ENCODE data around the gene SLC25A2.
"Not testable (repeated sequence)": the region's sequence is repeated elsewhere in the genome, so short reads cannot be mapped to it uniquely, and the experiment has no call there.

Gene SLC25A2

GRCh38 chr5:141342773-141343172 lies 38.9 kb upstream of the SLC25A2 start:
- no peak for DNase-seq (ENCODE audit: low spot score)
- Histone ChIP-seq H3K27ac (no peak overlapping the region), H3K4me3 (no peak overlapping the region)
- TF ChIP-seq CTCF (IDR thresholded peaks at IDR 0.05) = no peak

GRCh38 chr5:141340781-141341354 lies 37.0 kb upstream of the SLC25A2 start:
- not testable (repeated sequence) for DNase-seq (ENCODE audit: low spot score); H3K27ac ChIP-seq
- H3K4me3 ChIP-seq = peak overlapping the region; percentile 15

- Histone ChIP-seq H3K27ac (no peak within 1 kb of the TSS), H3K4me3 (peak within 1 kb of the TSS; percentile 60)
- no peak for TF ChIP-seq CTCF (IDR thresholded peaks at IDR 0.05)
- no peak for DNase-seq (ENCODE audit: low spot score)
Observed at GRCh38 chr5:141338538-141339306, 34.9 kb upstream of the SLC25A2 start, which contains the start of gene PCDHGA2. PCDHGA2 (plus strand) TSS chr5:141338760.

- not testable (repeated sequence) for DNase-seq (ENCODE audit: low spot score); H3K27ac ChIP-seq
- peak overlapping the region; percentile 14 for H3K4me3 ChIP-seq
Observed at GRCh38 chr5:141332571-141332970, 28.7 kb upstream of the SLC25A2 start.

GRCh38 chr5:141330299-141331080 lies 26.6 kb upstream of the SLC25A2 start, which contains the start of gene PCDHGA1:
PCDHGA1 (plus strand) TSS chr5:141330514.
- TF ChIP-seq CTCF (IDR thresholded peaks at IDR 0.05) = no peak
- Histone ChIP-seq H3K27ac (no peak within 1 kb of the TSS), H3K4me3 (peak within 1 kb of the TSS; percentile 11)
- no peak for DNase-seq (ENCODE audit: low spot score)

- TF ChIP-seq CTCF (IDR thresholded peaks at IDR 0.05) = no peak
- Histone ChIP-seq H3K27ac (no peak overlapping the region), H3K4me3 (peak overlapping the region; percentile 7)
- DNase-seq (ENCODE audit: low spot score) = no peak
Observed at GRCh38 chr5:141328231-141328630, 24.4 kb upstream of the SLC25A2 start.

GRCh38 chr5:141326088-141326854 lies 22.4 kb upstream of the SLC25A2 start:
- Histone ChIP-seq H3K4me3 (peak overlapping the region; percentile 65), H3K27ac (peak overlapping the region in 1 of 2 donors; percentile 57)
- peak; percentile 75 for DNase-seq (ENCODE audit: low spot score)
- no peak for TF ChIP-seq CTCF (IDR thresholded peaks at IDR 0.05)
